GM12878 (cell line): ENCODE results near the gene PRDM12. TPM values are rescaled to one million over a fixed set of nuclear protein-coding genes. Genes with fewer than 3 reads are reported as not detected.
A peak's percentile ranks its signal among the peaks of the same experiment; 100 is the strongest.

Source experiments
- GABPA ChIP-seq: IDR thresholded peaks from 2 replicates; pipeline ENCODE4 v1.6.1; 2014; ENCODE audit warnings: antibody characterized with exemption, low read depth, mild to moderate bottlenecking, inconsistent platforms
- MTA3 ChIP-seq: IDR thresholded peaks from 2 replicates; pipeline ENCODE4 v1.6.1; 2012; ENCODE audit warnings: low read length, inconsistent platforms, borderline replicate concordance
- MYC ChIP-seq: IDR thresholded peaks from 2 replicates; pipeline ENCODE4 v1.6.1; 2011; ENCODE audit warnings: mild to moderate bottlenecking, low read length, moderate library complexity, inconsistent platforms; ENCODE audit not compliant: insufficient read depth, insufficient replicate concordance, insufficient read length, severe bottlenecking
- NFIC ChIP-seq: IDR thresholded peaks from 2 replicates; pipeline ENCODE4 v1.6.1; 2012; ENCODE audit warnings: low read depth, mild to moderate bottlenecking, inconsistent platforms, low read length, moderate library complexity
- NFYB ChIP-seq: IDR thresholded peaks from 2 replicates; pipeline ENCODE4 v1.6.1; 2011; ENCODE audit warnings: low read depth, mild to moderate bottlenecking, low read length, improper control_type of control experiment, moderate library complexity; ENCODE audit not compliant: insufficient read depth
- NR2C2 ChIP-seq: IDR thresholded peaks from 2 replicates; pipeline ENCODE4 v1.6.1; 2011; ENCODE audit warnings: borderline replicate concordance, low read depth; ENCODE audit not compliant: control insufficient read depth, insufficient read length
- NRF1 ChIP-seq: conservative IDR thresholded peaks from 2 replicates; pipeline ENCODE4 v1.6.1; 2011; ENCODE audit warnings: mild to moderate bottlenecking, low read depth, low read length, improper control_type of control experiment
- PML ChIP-seq: IDR thresholded peaks from 2 replicates; pipeline ENCODE4 v1.6.1; 2012; ENCODE audit warnings: low read length, inconsistent platforms
- SUZ12 ChIP-seq: fragments of 200-600 bp; sonication (generic); IDR thresholded peaks from one replicate; pipeline ENCODE4 v1.6.1; 2018; ENCODE audit warnings: antibody characterized with exemption, mild to moderate bottlenecking; ENCODE audit not compliant: unreplicated experiment
- ZNF207 ChIP-seq: fragments of 450-650 bp; IDR thresholded peaks from 2 replicates; pipeline ENCODE4 v1.6.1; 2014; ENCODE audit warnings: antibody characterized with exemption, mild to moderate bottlenecking, borderline replicate concordance
- polyA plus RNA-seq, 11 experiments: library from polyadenylated mRNA; depleted of rRNA in 4 of 11; unstranded in 6 of 11; stranded (reverse) in 5 of 11; fragments of >200 nt; fragmentation: Nextera tagmentation in 4 of 11; fragmentation: Illumina TruSeq in 1 of 11; extraction: Ambion mirVana in 4 of 11; extraction: Trizol in 1 of 11; gene quantifications; 1 replicate in 1 of 11; 2 replicates in 10 of 11; pipeline versions ENCODE4 v1.2.1 to v1.2.3, GENCODE V29; 2011 to 2016; ENCODE audit warnings: inconsistent platforms in 2 of 11, missing spikeins in 2 of 11, low read depth in 1 of 11
- total RNA-seq, 4 experiments: library from RNA; depleted of rRNA in 3 of 4; stranded (reverse); fragments of >200 nt in 3 of 4; fragmentation: Illumina TruSeq in 1 of 4; extraction: Trizol in 1 of 4; gene quantifications; 2 replicates each; pipeline versions ENCODE4 v1.2.1 to v1.2.3, GENCODE V29; 2013 to 2021
- TF ChIP-seq, protein P1 (sequence below): fragments of 450-650 bp; IDR thresholded peaks from 2 replicates; pipeline ENCODE4 v1.6.1; 2017; ENCODE audit warnings: mild to moderate bottlenecking
- TF ChIP-seq, protein P2 (sequence below): fragments of 150-350 bp; IDR thresholded peaks from 2 replicates; pipeline ENCODE4 v1.6.1; 2016; ENCODE audit warnings: low read depth, low read length
- TF ChIP-seq, protein P3 (sequence below): fragments of 450-650 bp; IDR thresholded peaks from 2 replicates; pipeline ENCODE4 v1.6.1; 2017; ENCODE audit warnings: mild to moderate bottlenecking, low read depth, inconsistent platforms; ENCODE audit not compliant: poor library complexity, severe bottlenecking
- TF ChIP-seq, protein P4 (sequence below): fragments of 450-650 bp; IDR thresholded peaks from 2 replicates; pipeline ENCODE4 v1.6.1; 2016; ENCODE audit warnings: mild to moderate bottlenecking
- TF ChIP-seq, protein P5 (sequence below): fragments of 450-650 bp; IDR thresholded peaks from 2 replicates; pipeline ENCODE4 v1.6.1; 2016; ENCODE audit warnings: mild to moderate bottlenecking, moderate library complexity, borderline replicate concordance

Gene PRDM12
- total and polyA plus RNA-seq, 10 of the 15 experiments (the other 5 are each of a cell fraction or from before 2014, with no cell fraction given), result not detected

- 0 out of 2 replicates have a peak, but pooled peaks have one; percentile 32 for TF ChIP-seq GABPA
- no peak for TF ChIP-seq NRF1
- peak; percentile 60; the same call in 1 of the 2 replicates for TF ChIP-seq PML
- TF ChIP-seq, protein P1, sequence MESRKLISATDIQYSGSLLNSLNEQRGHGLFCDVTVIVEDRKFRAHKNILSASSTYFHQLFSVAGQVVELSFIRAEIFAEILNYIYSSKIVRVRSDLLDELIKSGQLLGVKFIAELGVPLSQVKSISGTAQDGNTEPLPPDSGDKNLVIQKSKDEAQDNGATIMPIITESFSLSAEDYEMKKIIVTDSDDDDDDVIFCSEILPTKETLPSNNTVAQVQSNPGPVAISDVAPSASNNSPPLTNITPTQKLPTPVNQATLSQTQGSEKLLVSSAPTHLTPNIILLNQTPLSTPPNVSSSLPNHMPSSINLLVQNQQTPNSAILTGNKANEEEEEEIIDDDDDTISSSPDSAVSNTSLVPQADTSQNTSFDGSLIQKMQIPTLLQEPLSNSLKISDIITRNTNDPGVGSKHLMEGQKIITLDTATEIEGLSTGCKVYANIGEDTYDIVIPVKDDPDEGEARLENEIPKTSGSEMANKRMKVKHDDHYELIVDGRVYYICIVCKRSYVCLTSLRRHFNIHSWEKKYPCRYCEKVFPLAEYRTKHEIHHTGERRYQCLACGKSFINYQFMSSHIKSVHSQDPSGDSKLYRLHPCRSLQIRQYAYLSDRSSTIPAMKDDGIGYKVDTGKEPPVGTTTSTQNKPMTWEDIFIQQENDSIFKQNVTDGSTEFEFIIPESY, result no peak
- no peak for TF ChIP-seq ZNF207
- TF ChIP-seq, protein P2, sequence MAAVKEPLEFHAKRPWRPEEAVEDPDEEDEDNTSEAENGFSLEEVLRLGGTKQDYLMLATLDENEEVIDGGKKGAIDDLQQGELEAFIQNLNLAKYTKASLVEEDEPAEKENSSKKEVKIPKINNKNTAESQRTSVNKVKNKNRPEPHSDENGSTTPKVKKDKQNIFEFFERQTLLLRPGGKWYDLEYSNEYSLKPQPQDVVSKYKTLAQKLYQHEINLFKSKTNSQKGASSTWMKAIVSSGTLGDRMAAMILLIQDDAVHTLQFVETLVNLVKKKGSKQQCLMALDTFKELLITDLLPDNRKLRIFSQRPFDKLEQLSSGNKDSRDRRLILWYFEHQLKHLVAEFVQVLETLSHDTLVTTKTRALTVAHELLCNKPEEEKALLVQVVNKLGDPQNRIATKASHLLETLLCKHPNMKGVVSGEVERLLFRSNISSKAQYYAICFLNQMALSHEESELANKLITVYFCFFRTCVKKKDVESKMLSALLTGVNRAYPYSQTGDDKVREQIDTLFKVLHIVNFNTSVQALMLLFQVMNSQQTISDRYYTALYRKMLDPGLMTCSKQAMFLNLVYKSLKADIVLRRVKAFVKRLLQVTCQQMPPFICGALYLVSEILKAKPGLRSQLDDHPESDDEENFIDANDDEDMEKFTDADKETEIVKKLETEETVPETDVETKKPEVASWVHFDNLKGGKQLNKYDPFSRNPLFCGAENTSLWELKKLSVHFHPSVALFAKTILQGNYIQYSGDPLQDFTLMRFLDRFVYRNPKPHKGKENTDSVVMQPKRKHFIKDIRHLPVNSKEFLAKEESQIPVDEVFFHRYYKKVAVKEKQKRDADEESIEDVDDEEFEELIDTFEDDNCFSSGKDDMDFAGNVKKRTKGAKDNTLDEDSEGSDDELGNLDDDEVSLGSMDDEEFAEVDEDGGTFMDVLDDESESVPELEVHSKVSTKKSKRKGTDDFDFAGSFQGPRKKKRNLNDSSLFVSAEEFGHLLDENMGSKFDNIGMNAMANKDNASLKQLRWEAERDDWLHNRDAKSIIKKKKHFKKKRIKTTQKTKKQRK, result peak; percentile 54
- TF ChIP-seq NR2C2, result no peak
- TF ChIP-seq, protein P3, sequence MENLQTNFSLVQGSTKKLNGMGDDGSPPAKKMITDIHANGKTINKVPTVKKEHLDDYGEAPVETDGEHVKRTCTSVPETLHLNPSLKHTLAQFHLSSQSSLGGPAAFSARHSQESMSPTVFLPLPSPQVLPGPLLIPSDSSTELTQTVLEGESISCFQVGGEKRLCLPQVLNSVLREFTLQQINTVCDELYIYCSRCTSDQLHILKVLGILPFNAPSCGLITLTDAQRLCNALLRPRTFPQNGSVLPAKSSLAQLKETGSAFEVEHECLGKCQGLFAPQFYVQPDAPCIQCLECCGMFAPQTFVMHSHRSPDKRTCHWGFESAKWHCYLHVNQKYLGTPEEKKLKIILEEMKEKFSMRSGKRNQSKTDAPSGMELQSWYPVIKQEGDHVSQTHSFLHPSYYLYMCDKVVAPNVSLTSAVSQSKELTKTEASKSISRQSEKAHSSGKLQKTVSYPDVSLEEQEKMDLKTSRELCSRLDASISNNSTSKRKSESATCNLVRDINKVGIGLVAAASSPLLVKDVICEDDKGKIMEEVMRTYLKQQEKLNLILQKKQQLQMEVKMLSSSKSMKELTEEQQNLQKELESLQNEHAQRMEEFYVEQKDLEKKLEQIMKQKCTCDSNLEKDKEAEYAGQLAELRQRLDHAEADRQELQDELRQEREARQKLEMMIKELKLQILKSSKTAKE, result no peak
- TF ChIP-seq, protein P4, sequence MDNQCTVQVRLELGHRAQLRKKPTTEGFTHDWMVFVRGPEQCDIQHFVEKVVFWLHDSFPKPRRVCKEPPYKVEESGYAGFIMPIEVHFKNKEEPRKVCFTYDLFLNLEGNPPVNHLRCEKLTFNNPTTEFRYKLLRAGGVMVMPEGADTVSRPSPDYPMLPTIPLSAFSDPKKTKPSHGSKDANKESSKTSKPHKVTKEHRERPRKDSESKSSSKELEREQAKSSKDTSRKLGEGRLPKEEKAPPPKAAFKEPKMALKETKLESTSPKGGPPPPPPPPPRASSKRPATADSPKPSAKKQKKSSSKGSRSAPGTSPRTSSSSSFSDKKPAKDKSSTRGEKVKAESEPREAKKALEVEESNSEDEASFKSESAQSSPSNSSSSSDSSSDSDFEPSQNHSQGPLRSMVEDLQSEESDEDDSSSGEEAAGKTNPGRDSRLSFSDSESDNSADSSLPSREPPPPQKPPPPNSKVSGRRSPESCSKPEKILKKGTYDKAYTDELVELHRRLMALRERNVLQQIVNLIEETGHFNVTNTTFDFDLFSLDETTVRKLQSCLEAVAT, result no peak
- no peak for TF ChIP-seq NFIC
- TF ChIP-seq MYC, result no peak
- peak; percentile 95 for TF ChIP-seq NFYB
- TF ChIP-seq SUZ12, result no peak
- TF ChIP-seq, protein P5, sequence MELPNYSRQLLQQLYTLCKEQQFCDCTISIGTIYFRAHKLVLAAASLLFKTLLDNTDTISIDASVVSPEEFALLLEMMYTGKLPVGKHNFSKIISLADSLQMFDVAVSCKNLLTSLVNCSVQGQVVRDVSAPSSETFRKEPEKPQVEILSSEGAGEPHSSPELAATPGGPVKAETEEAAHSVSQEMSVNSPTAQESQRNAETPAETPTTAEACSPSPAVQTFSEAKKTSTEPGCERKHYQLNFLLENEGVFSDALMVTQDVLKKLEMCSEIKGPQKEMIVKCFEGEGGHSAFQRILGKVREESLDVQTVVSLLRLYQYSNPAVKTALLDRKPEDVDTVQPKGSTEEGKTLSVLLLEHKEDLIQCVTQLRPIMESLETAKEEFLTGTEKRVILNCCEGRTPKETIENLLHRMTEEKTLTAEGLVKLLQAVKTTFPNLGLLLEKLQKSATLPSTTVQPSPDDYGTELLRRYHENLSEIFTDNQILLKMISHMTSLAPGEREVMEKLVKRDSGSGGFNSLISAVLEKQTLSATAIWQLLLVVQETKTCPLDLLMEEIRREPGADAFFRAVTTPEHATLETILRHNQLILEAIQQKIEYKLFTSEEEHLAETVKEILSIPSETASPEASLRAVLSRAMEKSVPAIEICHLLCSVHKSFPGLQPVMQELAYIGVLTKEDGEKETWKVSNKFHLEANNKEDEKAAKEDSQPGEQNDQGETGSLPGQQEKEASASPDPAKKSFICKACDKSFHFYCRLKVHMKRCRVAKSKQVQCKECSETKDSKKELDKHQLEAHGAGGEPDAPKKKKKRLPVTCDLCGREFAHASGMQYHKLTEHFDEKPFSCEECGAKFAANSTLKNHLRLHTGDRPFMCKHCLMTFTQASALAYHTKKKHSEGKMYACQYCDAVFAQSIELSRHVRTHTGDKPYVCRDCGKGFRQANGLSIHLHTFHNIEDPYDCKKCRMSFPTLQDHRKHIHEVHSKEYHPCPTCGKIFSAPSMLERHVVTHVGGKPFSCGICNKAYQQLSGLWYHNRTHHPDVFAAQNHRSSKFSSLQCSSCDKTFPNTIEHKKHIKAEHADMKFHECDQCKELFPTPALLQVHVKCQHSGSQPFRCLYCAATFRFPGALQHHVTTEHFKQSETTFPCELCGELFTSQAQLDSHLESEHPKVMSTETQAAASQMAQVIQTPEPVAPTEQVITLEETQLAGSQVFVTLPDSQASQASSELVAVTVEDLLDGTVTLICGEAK, result no peak; the same call in 1 of the 2 replicates
- TF ChIP-seq MTA3, result no peak
These were observed 48.3 kb downstream of the PRDM12 start (continued) for GRCh38 chr9:130712564-130713285.
